Hepatocyte (in vitro differentiated cells): ENCODE data around the gene CALML3. TPM values are rescaled to one million over a fixed set of nuclear protein-coding genes. Genes with fewer than 3 reads are reported as not detected.

Source experiments
- DNase-seq: peaks from one replicate; pipeline ENCODE4 v3.0.0-alpha.2; 2016; ENCODE audit warnings: low spot score
- H2AFZ ChIP-seq: fragments of 200-600 bp; sonication (generic); 2 replicates; pipeline ENCODE4 v1.6.0; 2016; ENCODE audit warnings: antibody characterized with exemption, mild to moderate bottlenecking
- H3K27ac ChIP-seq: fragments of 200-600 bp; sonication (generic); 2 replicates; pipeline ENCODE4 v1.5.1; 2016; ENCODE audit warnings: mild to moderate bottlenecking
- H3K27me3 ChIP-seq: fragments of 200-600 bp; sonication (generic); 2 replicates; pipeline ENCODE4 v1.6.1; 2016
- H3K36me3 ChIP-seq: fragments of 200-600 bp; sonication (generic); replicated peaks from 2 replicates; pipeline ENCODE4 v1.5.1; 2016; ENCODE audit warnings: low read depth; ENCODE audit not compliant: insufficient read depth
- H3K4me1 ChIP-seq: fragments of 200-600 bp; sonication (generic); 2 replicates; pipeline ENCODE4 v1.5.1; 2016; ENCODE audit warnings: mild to moderate bottlenecking, moderate library complexity; ENCODE audit not compliant: insufficient read depth
- H3K4me2 ChIP-seq: fragments of 200-600 bp; sonication (generic); 2 replicates; pipeline ENCODE4 v1.6.0; 2016
- H3K4me3 ChIP-seq: fragments of 200-600 bp; sonication (generic); 2 replicates; pipeline ENCODE4 v1.5.1; 2016; ENCODE audit warnings: mild to moderate bottlenecking
- H3K79me2 ChIP-seq: fragments of 200-600 bp; sonication (generic); 2 replicates; pipeline ENCODE4 v1.6.0; 2017; ENCODE audit warnings: mild to moderate bottlenecking
- H3K9me2 ChIP-seq: fragments of 200-600 bp; sonication (generic); replicated peaks from 2 replicates; pipeline ENCODE4 v1.6.0; 2017; ENCODE audit warnings: mild to moderate bottlenecking; ENCODE audit not compliant: insufficient read depth
- H3K9me3 ChIP-seq: fragments of 200-600 bp; sonication (generic); 2 replicates; pipeline ENCODE4 v1.5.1; 2016; ENCODE audit warnings: low read depth, mild to moderate bottlenecking
- H4K20me1 ChIP-seq: fragments of 200-600 bp; sonication (generic); 2 replicates; pipeline ENCODE4 v1.6.0; 2016; ENCODE audit warnings: mild to moderate bottlenecking; ENCODE audit not compliant: insufficient read depth, poor library complexity, severe bottlenecking
- EZH2 ChIP-seq: fragments of 200-600 bp; sonication (generic); IDR thresholded peaks from 2 replicates; pipeline ENCODE4 v1.6.1; 2016; ENCODE audit warnings: antibody characterized with exemption, mild to moderate bottlenecking, borderline replicate concordance
- EZH2phosphoT487 ChIP-seq: fragments of 200-600 bp; sonication (generic); IDR thresholded peaks from one replicate; pipeline ENCODE4 v1.6.1; 2018; ENCODE audit warnings: antibody characterized with exemption, mild to moderate bottlenecking, low read depth, moderate library complexity; ENCODE audit not compliant: unreplicated experiment, severe bottlenecking
- WGBS: methylation state at CpG from one replicate; pipeline ENCODE4 v1.1.6; 2016; ENCODE audit warnings: low lambda C conversion rate; ENCODE audit errors: missing lambda C conversion rate; 5-methylcytosine and 5-hydroxymethylcytosine counted together
- polyA plus RNA-seq: library from polyadenylated mRNA; unstranded; fragments of >200 nt; fragmentation: Nextera tagmentation; extraction: Ambion mirVana; gene quantifications from 2 replicates; pipeline ENCODE4 v1.2.1, GENCODE V29; 2016
- total RNA-seq: library from RNA; depleted of rRNA; stranded (reverse); fragments of >200 nt; gene quantifications from 2 replicates; pipeline ENCODE4 v1.2.3, GENCODE V29; 2014
- TF ChIP-seq, protein P1 (sequence below): fragments of 200-600 bp; sonication (generic); IDR thresholded peaks from 2 replicates; pipeline ENCODE4 v1.5.1; 2016; ENCODE audit warnings: antibody characterized with exemption, mild to moderate bottlenecking; ENCODE audit not compliant: poor library complexity

CALML3 gene
- total and polyA plus RNA-seq, 2 experiments from 2014 or later, result not detected

DNA sequence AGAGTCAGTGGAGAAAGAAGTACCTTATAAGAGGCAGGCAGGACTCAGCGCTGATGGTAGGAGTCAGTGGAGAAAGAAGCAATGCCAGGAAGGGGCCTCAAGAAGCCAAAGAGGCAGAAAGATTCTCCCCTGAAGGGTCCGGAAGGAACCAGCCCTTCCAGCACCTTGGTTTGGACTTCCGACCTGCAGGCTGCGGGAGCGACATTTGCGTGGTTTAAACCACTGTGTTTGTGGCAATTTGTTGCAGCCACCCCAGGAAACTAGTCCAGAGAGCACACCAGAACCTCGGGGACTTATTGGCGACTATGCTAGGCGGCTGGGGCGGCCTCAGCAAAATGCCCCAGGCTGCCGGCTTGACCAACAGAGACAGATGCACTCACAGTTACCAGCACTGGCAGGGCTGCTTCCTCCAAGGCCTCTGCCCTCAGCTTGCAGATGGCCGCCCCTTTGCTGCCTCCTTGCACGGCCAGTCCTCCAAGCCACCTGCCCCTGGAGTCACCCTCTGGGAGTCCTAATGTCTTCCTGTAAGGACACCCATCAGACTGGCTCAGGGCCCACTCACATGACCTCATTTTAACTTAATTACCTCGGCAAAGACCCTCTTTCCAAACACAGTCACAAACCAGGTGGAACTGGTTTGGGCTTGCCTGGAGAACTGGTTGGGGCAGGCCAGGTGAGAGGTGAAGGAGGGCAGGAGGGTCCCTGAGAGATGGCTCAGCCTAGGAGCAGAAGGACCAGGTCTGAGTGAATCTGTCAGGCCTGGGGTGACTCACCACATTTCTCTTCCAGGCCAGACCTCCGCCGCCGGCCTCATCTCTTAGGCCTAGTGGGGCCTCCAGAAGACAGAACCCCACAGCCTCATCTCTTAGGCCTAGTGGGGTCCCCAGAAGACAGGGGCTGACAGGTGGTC, 26.1 kb downstream of the CALML3 start:
- no peaks in the 10 kb centered on the region for H3K36me3 ChIP-seq
- TF ChIP-seq EZH2 (no peak), EZH2phosphoT487 (no peak)
- TF ChIP-seq, protein P1, sequence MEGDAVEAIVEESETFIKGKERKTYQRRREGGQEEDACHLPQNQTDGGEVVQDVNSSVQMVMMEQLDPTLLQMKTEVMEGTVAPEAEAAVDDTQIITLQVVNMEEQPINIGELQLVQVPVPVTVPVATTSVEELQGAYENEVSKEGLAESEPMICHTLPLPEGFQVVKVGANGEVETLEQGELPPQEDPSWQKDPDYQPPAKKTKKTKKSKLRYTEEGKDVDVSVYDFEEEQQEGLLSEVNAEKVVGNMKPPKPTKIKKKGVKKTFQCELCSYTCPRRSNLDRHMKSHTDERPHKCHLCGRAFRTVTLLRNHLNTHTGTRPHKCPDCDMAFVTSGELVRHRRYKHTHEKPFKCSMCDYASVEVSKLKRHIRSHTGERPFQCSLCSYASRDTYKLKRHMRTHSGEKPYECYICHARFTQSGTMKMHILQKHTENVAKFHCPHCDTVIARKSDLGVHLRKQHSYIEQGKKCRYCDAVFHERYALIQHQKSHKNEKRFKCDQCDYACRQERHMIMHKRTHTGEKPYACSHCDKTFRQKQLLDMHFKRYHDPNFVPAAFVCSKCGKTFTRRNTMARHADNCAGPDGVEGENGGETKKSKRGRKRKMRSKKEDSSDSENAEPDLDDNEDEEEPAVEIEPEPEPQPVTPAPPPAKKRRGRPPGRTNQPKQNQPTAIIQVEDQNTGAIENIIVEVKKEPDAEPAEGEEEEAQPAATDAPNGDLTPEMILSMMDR, result no peak
- H3K9me3 ChIP-seq, result no peaks in the 10 kb centered on the region
- no peaks in the 10 kb centered on the region for H4K20me1 ChIP-seq
- WGBS, result 83% methylated on average over 17 of the region's 17 CpGs
- peak; percentile 51 for DNase-seq
- H3K4me3 ChIP-seq, result no peak overlapping the region
- H3K4me1 ChIP-seq, result peaks cover 58% of the 10 kb centered on the region
- H2AFZ ChIP-seq, result no peak overlapping the region
- no peaks in the 10 kb centered on the region for H3K27me3 ChIP-seq
- H3K9me2 ChIP-seq, result no peaks in the 10 kb centered on the region
- peak overlapping the region; percentile 63 for H3K27ac ChIP-seq
- H3K79me2 ChIP-seq, result no peaks in the 10 kb centered on the region
- H3K4me2 ChIP-seq, result no peak overlapping the region

- H3K4me1 ChIP-seq, result peaks cover 50% of the 10 kb centered on the region
- H3K4me2 ChIP-seq, result no peak overlapping the region
Measured at GRCh38 chr10:5551531-5552375, 27.0 kb downstream of the CALML3 start.

DNA sequence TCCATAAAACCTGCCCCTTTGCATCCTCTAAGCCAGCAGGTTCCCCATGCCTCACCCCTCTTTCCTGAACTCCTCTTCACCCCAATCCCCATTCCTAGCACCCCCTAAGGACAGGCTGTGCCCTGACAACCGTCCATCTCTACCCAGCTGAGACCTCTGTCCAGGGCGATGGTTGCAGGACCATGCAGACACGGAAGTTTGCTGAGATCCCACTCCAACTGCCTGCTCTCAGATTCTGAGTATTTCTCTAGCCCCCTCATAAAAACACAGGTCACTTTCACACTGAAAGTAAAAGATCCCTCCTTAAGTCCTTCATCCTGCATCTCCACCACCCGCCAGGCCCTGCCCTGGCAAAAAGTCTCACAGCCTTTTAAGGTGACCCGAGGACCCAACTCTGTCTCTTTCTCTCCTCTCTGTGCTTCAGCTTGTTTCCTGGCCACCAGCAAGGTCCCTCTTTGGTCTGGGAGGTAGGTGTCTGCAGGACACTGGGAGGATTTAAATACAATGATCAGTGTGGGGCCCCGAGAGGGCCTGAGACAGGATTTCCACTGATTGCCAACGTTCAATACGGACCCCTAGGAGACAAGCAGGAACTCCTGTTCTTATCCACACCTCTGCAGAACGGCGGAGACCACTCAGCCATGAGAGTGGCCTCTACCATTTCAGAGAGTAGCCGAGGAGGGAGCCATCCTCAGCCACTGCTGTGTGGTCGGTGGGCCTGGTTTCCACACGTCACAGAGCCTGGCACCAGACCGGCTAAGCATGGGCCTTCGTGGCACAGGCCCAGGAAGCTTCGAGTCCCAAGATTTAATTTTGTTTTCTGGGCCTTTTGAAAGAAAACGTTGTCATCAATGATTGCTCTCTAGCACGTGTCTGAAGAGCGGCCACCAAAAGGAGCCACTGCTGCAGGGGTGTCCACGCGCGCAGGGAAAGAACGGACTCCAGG, 27.9 kb downstream of the CALML3 start:
- Histone ChIP-seq H3K27ac (peak overlapping the region; percentile 63), H4K20me1 (no peaks in the 10 kb centered on the region), H3K36me3 (no peaks in the 10 kb centered on the region), H3K27me3 (no peaks in the 10 kb centered on the region), H3K9me2 (no peaks in the 10 kb centered on the region), H3K4me2 (no peak overlapping the region), H3K9me3 (no peaks in the 10 kb centered on the region), H2AFZ (no peak overlapping the region), H3K79me2 (no peaks in the 10 kb centered on the region), H3K4me1 (peaks cover 41% of the 10 kb centered on the region), H3K4me3 (no peak overlapping the region)
- 91% methylated on average over 23 of the region's 23 CpGs for WGBS
- TF ChIP-seq, protein P1, result no peak
- TF ChIP-seq EZH2phosphoT487 (no peak), EZH2 (no peak)
- no peak for DNase-seq

More at GRCh38 chr10:5551531-5552375, 27.0 kb downstream of the CALML3 start:
- WGBS, result 78% methylated on average over 15 of the region's 15 CpGs
- no peaks in the 10 kb centered on the region for H3K9me2 ChIP-seq
- no peak overlapping the region for H3K4me3 ChIP-seq
- no peak for TF ChIP-seq EZH2
- no peak for TF ChIP-seq EZH2phosphoT487
- TF ChIP-seq, protein P1, result no peak
- H2AFZ ChIP-seq, result no peak overlapping the region
- no peaks in the 10 kb centered on the region for H3K27me3 ChIP-seq
- H4K20me1 ChIP-seq, result no peaks in the 10 kb centered on the region
- H3K9me3 ChIP-seq, result no peaks in the 10 kb centered on the region
- H3K79me2 ChIP-seq, result no peaks in the 10 kb centered on the region
- DNase-seq, result peak; percentile 52
- peak overlapping the region; percentile 63 for H3K27ac ChIP-seq
- no peaks in the 10 kb centered on the region for H3K36me3 ChIP-seq
